Inflammatory macrophage treated with lipopolysaccharide for 1 hour (primary cell): Measurements from ENCODE around the gene INCA1.
A peak's percentile ranks its signal among the peaks of the same experiment; 100 is the strongest.

Experiments
- DNase-seq, 2 donors: peaks; one replicate each; pipeline ENCODE4 v3.0.0-alpha.2; 2020 to 2022

Gene INCA1

GRCh38 chr17:4947411-4948165 is 49.7 kb downstream of the INCA1 start:
- DNase-seq, result peak; percentile 65 to 73

GRCh38 chr17:4947010-4947410 is 50.3 kb downstream of the INCA1 start:
- no peak for DNase-seq

GRCh38 chr17:4946312-4946976 is 50.9 kb downstream of the INCA1 start:
- DNase-seq, result peak; percentile 49 to 69

GRCh38 chr17:4945944-4946280 is 51.4 kb downstream of the INCA1 start:
- no peak for DNase-seq

- DNase-seq, result peak; percentile 89 to 93
Observed at GRCh38 chr17:4945176-4945943, 52.0 kb downstream of the INCA1 start.

- DNase-seq, result no peak
Observed at GRCh38 chr17:4944554-4945175, 52.7 kb downstream of the INCA1 start.

- DNase-seq, result peak in 1 of 2 donors; percentile 36
Observed at GRCh38 chr17:4944163-4944553, 53.2 kb downstream of the INCA1 start.

GRCh38 chr17:4942760-4943508 is 54.4 kb downstream of the INCA1 start:
- no peak for DNase-seq

GRCh38 chr17:4941319-4941610 is 56.1 kb downstream of the INCA1 start:
- no peak for DNase-seq

GRCh38 chr17:4940555-4941318 is 56.6 kb downstream of the INCA1 start:
- no peak for DNase-seq

- DNase-seq, result peak; percentile 99 to 100
Observed at GRCh38 chr17:4939796-4940554, 57.3 kb downstream of the INCA1 start, which contains the start of the genes RNF167 and SLC25A11. TSS of gene RNF167 (plus strand) at chr17:4940268. CDS start at chr17:4940910, 642 bp downstream. TSS of gene SLC25A11 (minus strand) at chr17:4940046. CDS start at chr17:4939910, 136 bp downstream.

- no peak for DNase-seq
Observed at GRCh38 chr17:4939546-4939795, 57.9 kb downstream of the INCA1 start.

- DNase-seq, result no peak
Observed at GRCh38 chr17:4938688-4939545, 58.4 kb downstream of the INCA1 start.
